ENCODE measurements around the gene TEKT4.
"Not testable (repeated sequence)": the region's sequence is repeated elsewhere in the genome, so short reads cannot be mapped to it uniquely, and the experiment has no call there.

TEKT4 gene

GRCh38 chr2:94871226-94872087 lies at the start of gene TEKT4:
Gene TEKT4 (plus strand): TSS chr2:94871430. CDS start chr2:94871580, 150 bp downstream.
- peak; percentile 47 for DNase-seq (ENCODE audit: low spot score)

- DNase-seq (ENCODE audit: low spot score) = not testable (repeated sequence)
Measured at GRCh38 chr2:94839224-94839623, 32.0 kb upstream of the TEKT4 start.

GRCh38 chr2:94856856-94857255 lies 14.4 kb upstream of the TEKT4 start:
- not testable (repeated sequence) for DNase-seq (ENCODE audit: low spot score)

- DNase-seq (ENCODE audit: low spot score) = not testable (repeated sequence)
Measured at GRCh38 chr2:94857367-94858162, 13.7 kb upstream of the TEKT4 start.

GRCh38 chr2:94858163-94858888 lies 12.9 kb upstream of the TEKT4 start:
- not testable (repeated sequence) for DNase-seq (ENCODE audit: low spot score)

- no peak for DNase-seq (ENCODE audit: low spot score)
Measured at GRCh38 chr2:94861308-94862152, 9.7 kb upstream of the TEKT4 start.

GRCh38 chr2:94862903-94863302 lies 8.3 kb upstream of the TEKT4 start:
- DNase-seq (ENCODE audit: low spot score) = not testable (repeated sequence)

- DNase-seq (ENCODE audit: low spot score) = no peak
Measured at GRCh38 chr2:94869131-94869530, 2.1 kb upstream of the TEKT4 start.

GRCh38 chr2:94869552-94870439 lies 1.4 kb upstream of the TEKT4 start:
- DNase-seq (ENCODE audit: low spot score) = no peak

GRCh38 chr2:94870440-94871225 lies 597 bp upstream of the TEKT4 start:
- DNase-seq (ENCODE audit: low spot score) = no peak

GRCh38 chr2:94872088-94872618 lies 923 bp downstream of the TEKT4 start:
- DNase-seq (ENCODE audit: low spot score) = no peak

- no peak for DNase-seq (ENCODE audit: low spot score)
Measured at GRCh38 chr2:94872676-94873361, 1.6 kb downstream of the TEKT4 start.

GRCh38 chr2:94873362-94874276 lies 2.4 kb downstream of the TEKT4 start:
- DNase-seq (ENCODE audit: low spot score) = no peak

GRCh38 chr2:94874277-94874997 lies 3.2 kb downstream of the TEKT4 start:
- peak; percentile 92 for DNase-seq (ENCODE audit: low spot score)

GRCh38 chr2:94875064-94875819 lies 4.0 kb downstream of the TEKT4 start:
- DNase-seq (ENCODE audit: low spot score) = no peak

Data from iPS-NIHi11 (cell line).